Measurements from ENCODE around the gene EIF3B. TPM values are rescaled to one million over a fixed set of nuclear protein-coding genes. Genes with fewer than 3 reads are reported as not detected.
"Not testable (repeated sequence)": the region's sequence is repeated elsewhere in the genome, so short reads cannot be mapped to it uniquely, and the experiment has no call there.

Gene EIF3B
- total RNA-seq, result 132 and 133 TPM in 2 replicates
- long read RNA-seq, partial matches to known transcripts, result 25 of 33 reads
- long read RNA-seq, other reads (novel, unspliced or antisense), result 4 of 33 reads

- H3K4me3 Mint-ChIP-seq (ENCODE audit: unreplicated experiment), result peak within 1 kb of the TSS; percentile 90
- H3K9me3 Mint-ChIP-seq (ENCODE audit: unreplicated experiment), result no peaks in the 10 kb centered on the region
- H3K27me3 Mint-ChIP-seq (ENCODE audit: unreplicated experiment), result no peaks in the 10 kb centered on the region
- peak within 1 kb of the TSS; percentile 100 for H3K27ac Mint-ChIP-seq (ENCODE audit: unreplicated experiment)
- DNase-seq (ENCODE audit: extremely low spot score, unreplicated experiment), result peak; percentile 95
- H3K36me3 Mint-ChIP-seq (ENCODE audit: unreplicated experiment), result peaks cover 6% of the 10 kb centered on the region
- peaks cover 30% of the 10 kb centered on the region for H3K4me1 Mint-ChIP-seq (ENCODE audit: unreplicated experiment)
- TF ChIP-seq CTCF (IDR thresholded peaks at IDR 0.05), result no peak
These were observed at the start of gene EIF3B for GRCh38 chr7:2354186-2354938. Gene EIF3B (plus strand): TSS chr7:2354827. CDS start chr7:2354922, 95 bp downstream.

- H3K36me3 Mint-ChIP-seq (ENCODE audit: unreplicated experiment); DNase-seq (ENCODE audit: extremely low spot score, unreplicated experiment): not testable (repeated sequence)
- peaks cover 14% of the 10 kb centered on the region for H3K4me1 Mint-ChIP-seq (ENCODE audit: unreplicated experiment)
These were observed 49.4 kb upstream of the EIF3B start for GRCh38 chr7:2305258-2305657.

DNA sequence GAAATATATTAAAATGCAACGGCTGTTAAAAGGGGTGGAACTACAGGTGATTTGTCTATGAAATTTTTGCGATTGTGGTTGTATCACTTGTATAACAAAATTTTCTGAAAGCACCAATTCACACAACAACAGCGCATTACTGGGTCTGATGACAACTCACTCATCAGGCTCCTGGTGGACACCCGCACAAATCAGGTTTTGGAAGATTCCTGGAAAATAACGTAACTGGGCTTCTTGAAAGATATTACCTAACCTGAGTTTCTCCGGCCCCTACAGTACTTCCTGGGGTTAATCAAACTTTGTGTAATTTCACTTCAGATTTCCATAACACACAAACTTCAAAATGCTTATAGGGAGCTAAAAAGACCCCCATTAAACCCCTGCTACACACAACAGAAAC is 47.9 kb upstream of the EIF3B start:
- H3K4me3 Mint-ChIP-seq (ENCODE audit: unreplicated experiment), result no peak overlapping the region
- no peaks in the 10 kb centered on the region for H3K9me3 Mint-ChIP-seq (ENCODE audit: unreplicated experiment)
- no peak for DNase-seq (ENCODE audit: extremely low spot score, unreplicated experiment)
- H3K4me1 Mint-ChIP-seq (ENCODE audit: unreplicated experiment), result peaks cover 19% of the 10 kb centered on the region
- H3K27ac Mint-ChIP-seq (ENCODE audit: unreplicated experiment), result no peak overlapping the region
- H3K27me3 Mint-ChIP-seq (ENCODE audit: unreplicated experiment), result no peaks in the 10 kb centered on the region
- TF ChIP-seq CTCF (IDR thresholded peaks at IDR 0.05), result no peak
- H3K36me3 Mint-ChIP-seq (ENCODE audit: unreplicated experiment), result peaks cover 1% of the 10 kb centered on the region

More at GRCh38 chr7:2305258-2305657, 49.4 kb upstream of the EIF3B start:
- not testable (repeated sequence) for H3K27me3 Mint-ChIP-seq (ENCODE audit: unreplicated experiment); H3K9me3 Mint-ChIP-seq (ENCODE audit: unreplicated experiment); H3K27ac Mint-ChIP-seq (ENCODE audit: unreplicated experiment); H3K4me3 Mint-ChIP-seq (ENCODE audit: unreplicated experiment)

- H3K9me3 Mint-ChIP-seq (ENCODE audit: unreplicated experiment), result no peaks in the 10 kb centered on the region
- no peak for DNase-seq (ENCODE audit: extremely low spot score, unreplicated experiment)
- TF ChIP-seq CTCF (IDR thresholded peaks at IDR 0.05), result no peak
- peaks cover 1% of the 10 kb centered on the region for H3K36me3 Mint-ChIP-seq (ENCODE audit: unreplicated experiment)
- no peaks in the 10 kb centered on the region for H3K27me3 Mint-ChIP-seq (ENCODE audit: unreplicated experiment)
- H3K27ac Mint-ChIP-seq (ENCODE audit: unreplicated experiment), result no peak overlapping the region
- no peak overlapping the region for H3K4me3 Mint-ChIP-seq (ENCODE audit: unreplicated experiment)
- peaks cover 28% of the 10 kb centered on the region for H3K4me1 Mint-ChIP-seq (ENCODE audit: unreplicated experiment)
These were observed 46.9 kb upstream of the EIF3B start for GRCh38 chr7:2307690-2308107.

DNA sequence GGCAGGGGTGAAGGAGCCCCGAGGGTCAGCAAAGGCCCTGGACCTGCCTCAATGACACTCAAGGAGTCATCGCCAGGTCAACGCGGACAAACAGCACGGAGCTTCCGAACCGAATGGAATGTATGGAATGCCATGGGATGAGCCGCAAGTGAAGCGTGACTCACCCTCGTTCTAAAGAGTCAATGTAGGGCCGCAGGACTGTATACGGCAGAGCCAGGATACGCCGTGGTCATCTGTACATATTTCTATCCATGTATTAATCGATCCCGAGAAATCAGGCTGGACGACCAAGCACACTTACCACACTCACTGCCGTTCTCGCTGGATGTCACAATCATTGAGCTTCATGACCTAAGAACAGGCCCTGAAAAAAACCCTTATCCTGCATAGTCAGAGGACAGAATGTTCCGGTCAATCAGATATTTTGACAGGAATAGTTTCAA is 44.7 kb upstream of the EIF3B start:
- Mint-ChIP-seq H3K27me3 (ENCODE audit: unreplicated experiment) (no peaks in the 10 kb centered on the region), H3K27ac (ENCODE audit: unreplicated experiment) (peak overlapping the region; percentile 85), H3K4me1 (ENCODE audit: unreplicated experiment) (peaks cover 31% of the 10 kb centered on the region), H3K36me3 (ENCODE audit: unreplicated experiment) (peaks cover 1% of the 10 kb centered on the region), H3K4me3 (ENCODE audit: unreplicated experiment) (peak overlapping the region; percentile 47), H3K9me3 (ENCODE audit: unreplicated experiment) (no peaks in the 10 kb centered on the region)
- TF ChIP-seq CTCF (IDR thresholded peaks at IDR 0.05), result no peak
- peak; percentile 84 for DNase-seq (ENCODE audit: extremely low spot score, unreplicated experiment)
